ENCODE results near the gene RAF1. TPM values are rescaled to one million over a fixed set of nuclear protein-coding genes. Genes with fewer than 3 reads are reported as not detected.
A peak's percentile ranks its signal among the peaks of the same experiment; 100 is the strongest.
"Not testable (repeated sequence)": the region's sequence is repeated elsewhere in the genome, so short reads cannot be mapped to it uniquely, and the experiment has no call there.

RAF1 gene
- total RNA-seq, 1 experiment from 2014 or later: 89.5 TPM

DNA sequence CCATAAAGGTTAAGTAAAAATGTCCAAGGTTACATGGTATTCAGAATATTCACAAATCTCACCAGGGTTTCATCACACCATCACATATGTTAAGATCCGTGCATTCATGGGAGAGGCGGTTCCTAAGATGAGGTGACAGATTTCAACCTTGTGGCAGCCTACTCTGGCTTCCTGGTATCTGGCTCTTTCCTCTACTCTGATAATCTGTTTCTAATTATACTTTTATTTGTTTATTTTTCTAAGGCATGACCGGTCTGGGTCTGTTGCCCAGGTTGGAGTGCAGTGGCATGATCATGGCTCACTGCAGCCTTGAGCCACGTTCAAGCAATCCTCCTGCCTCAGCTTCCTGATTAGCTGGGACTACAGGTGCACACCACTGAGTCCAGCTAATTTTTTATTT lies 34.4 kb downstream of the RAF1 start:
- H3K9me2 ChIP-seq (replicated peaks; ENCODE audit: insufficient read depth, low read length): no peaks in the 10 kb centered on the region
- no peak overlapping the region for H3K4me2 ChIP-seq (ENCODE audit: low read depth, low read length, poor library complexity, severe bottlenecking)
- peaks cover 64% of the 10 kb centered on the region for H3K4me1 ChIP-seq (ENCODE audit: low read length)
- H3K79me2 ChIP-seq (ENCODE audit: low read length): peaks cover 99% of the 10 kb centered on the region
- H4K20me1 ChIP-seq (ENCODE audit: insufficient read depth, low read depth, low read length): peaks cover 19% of the 10 kb centered on the region; the same call in 1 of the 2 replicates
- H3K9me3 ChIP-seq (ENCODE audit: low read length): no peaks in the 10 kb centered on the region
- peak overlapping the region; percentile 69 for H3K27ac ChIP-seq (ENCODE audit: low read length)
- H3K4me3 ChIP-seq (ENCODE audit: low read length): no peak overlapping the region
- no peaks in the 10 kb centered on the region for H3K36me3 ChIP-seq (ENCODE audit: insufficient read depth, low read length)
- DNase-seq: no peak
- no peak overlapping the region for H2AFZ ChIP-seq (ENCODE audit: low read length)
- no peak overlapping the region for H3K9ac ChIP-seq (ENCODE audit: low read length)
- H3K27me3 ChIP-seq (ENCODE audit: low read length): no peaks in the 10 kb centered on the region

- Histone ChIP-seq H4K20me1 (ENCODE audit: insufficient read depth, low read depth, low read length) (peaks cover 19% of the 10 kb centered on the region; the same call in 1 of the 2 replicates), H3K4me3 (ENCODE audit: low read length) (no peak overlapping the region), H3K27me3 (ENCODE audit: low read length) (no peaks in the 10 kb centered on the region), H3K9me3 (ENCODE audit: low read length) (no peaks in the 10 kb centered on the region), H3K9ac (ENCODE audit: low read length) (no peak overlapping the region), H3K79me2 (ENCODE audit: low read length) (peaks cover 99% of the 10 kb centered on the region), H3K4me2 (ENCODE audit: low read depth, low read length, poor library complexity, severe bottlenecking) (no peak overlapping the region), H2AFZ (ENCODE audit: low read length) (no peak overlapping the region), H3K27ac (ENCODE audit: low read length) (no peak overlapping the region), H3K36me3 (ENCODE audit: insufficient read depth, low read length) (no peaks in the 10 kb centered on the region), H3K4me1 (ENCODE audit: low read length) (peaks cover 64% of the 10 kb centered on the region), H3K9me2 (replicated peaks; ENCODE audit: insufficient read depth, low read length) (no peaks in the 10 kb centered on the region)
- no peak for DNase-seq
These were observed 35.1 kb downstream of the RAF1 start for GRCh38 chr3:12628813-12629212.

- no peak overlapping the region for H3K9ac ChIP-seq (ENCODE audit: low read length)
- H3K9me3 ChIP-seq (ENCODE audit: low read length): no peaks in the 10 kb centered on the region
- no peak for DNase-seq
- H3K9me2 ChIP-seq (replicated peaks; ENCODE audit: insufficient read depth, low read length): no peaks in the 10 kb centered on the region
- H3K27me3 ChIP-seq (ENCODE audit: low read length): no peaks in the 10 kb centered on the region
- peaks cover 98% of the 10 kb centered on the region for H3K79me2 ChIP-seq (ENCODE audit: low read length)
- no peak overlapping the region for H3K4me3 ChIP-seq (ENCODE audit: low read length)
- H4K20me1 ChIP-seq (ENCODE audit: insufficient read depth, low read depth, low read length): peaks cover 14% of the 10 kb centered on the region
- no peaks in the 10 kb centered on the region for H3K36me3 ChIP-seq (ENCODE audit: insufficient read depth, low read length)
- H3K4me2 ChIP-seq (ENCODE audit: low read depth, low read length, poor library complexity, severe bottlenecking): no peak overlapping the region
- peak overlapping the region; percentile 30 for H3K27ac ChIP-seq (ENCODE audit: low read length)
- H2AFZ ChIP-seq (ENCODE audit: low read length): no peak overlapping the region
- H3K4me1 ChIP-seq (ENCODE audit: low read length): peaks cover 60% of the 10 kb centered on the region
These were observed 36.5 kb downstream of the RAF1 start for GRCh38 chr3:12627370-12627769.

- H3K9ac ChIP-seq (ENCODE audit: low read length); H3K27me3 ChIP-seq (ENCODE audit: low read length); DNase-seq; H3K27ac ChIP-seq (ENCODE audit: low read length); H3K9me3 ChIP-seq (ENCODE audit: low read length); H3K4me3 ChIP-seq (ENCODE audit: low read length); H2AFZ ChIP-seq (ENCODE audit: low read length); H3K4me2 ChIP-seq (ENCODE audit: low read depth, low read length, poor library complexity, severe bottlenecking); H3K36me3 ChIP-seq (ENCODE audit: insufficient read depth, low read length); H3K9me2 ChIP-seq (replicated peaks; ENCODE audit: insufficient read depth, low read length): not testable (repeated sequence)
- H3K79me2 ChIP-seq (ENCODE audit: low read length): peaks cover 98% of the 10 kb centered on the region
- peaks cover 38% of the 10 kb centered on the region for H3K4me1 ChIP-seq (ENCODE audit: low read length)
- peaks cover 11% of the 10 kb centered on the region for H4K20me1 ChIP-seq (ENCODE audit: insufficient read depth, low read depth, low read length)
These were observed 39.0 kb downstream of the RAF1 start for GRCh38 chr3:12624964-12625363.

DNA sequence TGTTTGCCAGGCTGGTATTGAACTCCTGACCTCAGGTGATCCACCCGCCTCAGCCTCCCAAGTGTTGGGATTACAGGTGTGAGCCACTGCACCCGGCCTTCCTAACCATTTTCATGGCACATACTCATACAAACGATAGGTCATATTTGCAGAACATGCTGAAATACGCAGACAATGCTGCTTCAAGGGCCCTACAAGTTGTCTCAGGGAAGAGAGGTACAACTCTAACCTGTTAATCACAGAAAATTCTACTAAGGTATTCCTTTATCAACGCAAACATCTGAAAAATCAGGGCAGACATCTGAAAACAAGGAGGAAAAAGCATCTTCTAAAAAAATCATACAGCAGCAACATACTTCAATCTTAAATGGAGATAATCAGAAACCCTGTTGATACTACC lies 39.9 kb downstream of the RAF1 start:
- Histone ChIP-seq H4K20me1 (ENCODE audit: insufficient read depth, low read depth, low read length) (peaks cover 11% of the 10 kb centered on the region), H3K36me3 (ENCODE audit: insufficient read depth, low read length) (no peaks in the 10 kb centered on the region), H3K27me3 (ENCODE audit: low read length) (no peaks in the 10 kb centered on the region), H3K9ac (ENCODE audit: low read length) (no peak overlapping the region), H2AFZ (ENCODE audit: low read length) (no peak overlapping the region), H3K79me2 (ENCODE audit: low read length) (peaks cover 96% of the 10 kb centered on the region), H3K9me3 (ENCODE audit: low read length) (no peaks in the 10 kb centered on the region), H3K27ac (ENCODE audit: low read length) (no peak overlapping the region), H3K9me2 (replicated peaks; ENCODE audit: insufficient read depth, low read length) (no peaks in the 10 kb centered on the region), H3K4me2 (ENCODE audit: low read depth, low read length, poor library complexity, severe bottlenecking) (no peak overlapping the region), H3K4me1 (ENCODE audit: low read length) (peaks cover 29% of the 10 kb centered on the region), H3K4me3 (ENCODE audit: low read length) (no peak overlapping the region)
- DNase-seq: no peak

DNA sequence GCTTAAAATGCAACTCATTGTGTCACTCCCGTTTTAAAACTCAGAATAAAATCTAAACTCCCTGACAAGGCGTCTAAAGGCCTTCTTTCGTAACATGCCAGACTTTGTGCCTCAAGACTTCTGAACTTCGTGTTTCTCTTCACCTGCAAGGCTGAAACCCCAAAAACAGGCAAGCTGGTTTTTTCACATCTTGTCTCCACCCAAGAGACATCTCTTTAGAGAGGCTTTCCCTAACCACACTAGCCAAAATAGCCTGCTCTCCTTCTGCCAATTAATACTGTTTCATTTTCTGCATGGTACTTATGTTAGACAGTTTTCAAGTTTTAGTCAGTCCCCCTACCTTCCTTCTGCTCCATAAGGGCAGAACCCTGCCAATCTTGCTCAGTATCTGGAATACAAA lies 41.6 kb downstream of the RAF1 start:
- H3K9ac ChIP-seq (ENCODE audit: low read length): no peak overlapping the region; the same call in 1 of the 2 replicates
- no peak overlapping the region for H3K4me3 ChIP-seq (ENCODE audit: low read length)
- peaks cover 16% of the 10 kb centered on the region for H3K4me1 ChIP-seq (ENCODE audit: low read length)
- peaks cover 7% of the 10 kb centered on the region; the same call in 1 of the 2 replicates for H3K36me3 ChIP-seq (ENCODE audit: insufficient read depth, low read length)
- H3K9me3 ChIP-seq (ENCODE audit: low read length): no peaks in the 10 kb centered on the region
- no peak overlapping the region for H3K4me2 ChIP-seq (ENCODE audit: low read depth, low read length, poor library complexity, severe bottlenecking)
- no peaks in the 10 kb centered on the region for H3K27me3 ChIP-seq (ENCODE audit: low read length)
- peaks cover 92% of the 10 kb centered on the region for H3K79me2 ChIP-seq (ENCODE audit: low read length)
- peak overlapping the region; percentile 1; the same call in 1 of the 2 replicates for H3K27ac ChIP-seq (ENCODE audit: low read length)
- no peak for DNase-seq
- no peak overlapping the region for H2AFZ ChIP-seq (ENCODE audit: low read length)
- H3K9me2 ChIP-seq (replicated peaks; ENCODE audit: insufficient read depth, low read length): no peaks in the 10 kb centered on the region
- peaks cover 6% of the 10 kb centered on the region for H4K20me1 ChIP-seq (ENCODE audit: insufficient read depth, low read depth, low read length)

- Histone ChIP-seq H3K9me3 (ENCODE audit: low read length) (no peaks in the 10 kb centered on the region), H3K36me3 (ENCODE audit: insufficient read depth, low read length) (peaks cover 7% of the 10 kb centered on the region; the same call in 1 of the 2 replicates), H3K79me2 (ENCODE audit: low read length) (peaks cover 90% of the 10 kb centered on the region), H3K27ac (ENCODE audit: low read length) (no peak overlapping the region), H3K4me3 (ENCODE audit: low read length) (no peak overlapping the region), H3K27me3 (ENCODE audit: low read length) (no peaks in the 10 kb centered on the region), H3K9ac (ENCODE audit: low read length) (no peak overlapping the region), H3K4me1 (ENCODE audit: low read length) (peaks cover 11% of the 10 kb centered on the region), H2AFZ (ENCODE audit: low read length) (no peak overlapping the region), H3K9me2 (replicated peaks; ENCODE audit: insufficient read depth, low read length) (no peaks in the 10 kb centered on the region), H3K4me2 (ENCODE audit: low read depth, low read length, poor library complexity, severe bottlenecking) (no peak overlapping the region), H4K20me1 (ENCODE audit: insufficient read depth, low read depth, low read length) (peaks cover 4% of the 10 kb centered on the region; the same call in 1 of the 2 replicates)
- DNase-seq: no peak
These were observed 43.2 kb downstream of the RAF1 start for GRCh38 chr3:12620729-12621128.

DNA sequence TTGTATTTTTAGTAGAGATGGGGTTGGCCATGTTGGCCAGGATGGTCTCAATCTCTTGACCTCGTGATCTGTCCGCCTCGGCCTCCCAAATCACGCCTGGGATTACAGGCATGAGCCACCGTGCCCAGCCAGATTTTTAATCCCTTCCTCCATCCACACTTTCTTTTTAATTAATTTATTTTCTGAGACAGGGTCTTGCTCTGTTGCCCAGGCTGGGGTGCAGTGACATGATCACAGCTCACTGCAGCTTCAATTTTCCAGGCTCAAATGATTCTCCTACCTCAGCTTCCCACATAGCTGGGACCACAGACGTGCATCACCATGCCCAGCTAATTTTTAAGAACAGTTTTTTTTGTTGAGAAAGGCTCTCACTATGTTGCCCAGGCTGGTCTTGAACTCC lies 43.6 kb downstream of the RAF1 start:
- no peaks in the 10 kb centered on the region for H3K27me3 ChIP-seq (ENCODE audit: low read length)
- no peak overlapping the region for H3K9ac ChIP-seq (ENCODE audit: low read length)
- no peak for DNase-seq
- H3K4me3 ChIP-seq (ENCODE audit: low read length): no peak overlapping the region
- H3K4me1 ChIP-seq (ENCODE audit: low read length): peaks cover 7% of the 10 kb centered on the region
- H3K27ac ChIP-seq (ENCODE audit: low read length): no peak overlapping the region
- no peaks in the 10 kb centered on the region for H3K9me2 ChIP-seq (replicated peaks; ENCODE audit: insufficient read depth, low read length)
- no peak overlapping the region for H3K4me2 ChIP-seq (ENCODE audit: low read depth, low read length, poor library complexity, severe bottlenecking)
- peaks cover 4% of the 10 kb centered on the region; the same call in 1 of the 2 replicates for H4K20me1 ChIP-seq (ENCODE audit: insufficient read depth, low read depth, low read length)
- H2AFZ ChIP-seq (ENCODE audit: low read length): no peak overlapping the region
- H3K36me3 ChIP-seq (ENCODE audit: insufficient read depth, low read length): peaks cover 7% of the 10 kb centered on the region; the same call in 1 of the 2 replicates
- no peaks in the 10 kb centered on the region for H3K9me3 ChIP-seq (ENCODE audit: low read length)
- H3K79me2 ChIP-seq (ENCODE audit: low read length): peaks cover 90% of the 10 kb centered on the region
